GM10248 (cell line): ENCODE results near the gene CDCA4.
A peak's percentile ranks its signal among the peaks of the same experiment; 100 is the strongest.

Source experiments
- CTCF ChIA-PET: fragments of 300-600 bp; sonication (Branson Sonifier 250); formaldehyde crosslinking; extraction: SDS; loops from one replicate; lab custom pipeline; 2021; ENCODE audit warnings: antibody characterized with exemption; lab: Yijun Ruan, JAX
- POLR2A ChIA-PET: fragments of 350-650 bp; sonication (Branson Sonifier 250); formaldehyde crosslinking; extraction: SDS; loops from one replicate; lab custom pipeline; 2020; ENCODE audit warnings: antibody characterized with exemption; lab: Yijun Ruan, JAX
- DNase-seq: peaks from one replicate; pipeline ENCODE4 v3.0.0; 2012; ENCODE audit errors: extremely low spot score
- CTCF ChIP-seq: IDR thresholded peaks from 2 replicates; pipeline ENCODE4 v1.5.1; 2012; ENCODE audit warnings: mild to moderate bottlenecking, low read depth; ENCODE audit errors: extremely low read depth, missing control alignments, control extremely low read depth

Gene CDCA4

GRCh38 chr14:104989951-104990303, 31.0 kb downstream of the CDCA4 start:
- no peak for DNase-seq
- no peak for TF ChIP-seq CTCF
- ChIA-PET POLR2A (no interaction called here), CTCF (interaction anchor here (1.6 kb wide), 1 partner anchor 10 kb away, joined by 4 read pairs; no protein-coding TSS in a partner anchor)

- POLR2A ChIA-PET, result no interaction called here
- CTCF ChIA-PET, result interaction anchor here (1.6 kb wide), 1 partner anchor 10 kb away, joined by 4 read pairs; no protein-coding TSS in a partner anchor
- no peak for TF ChIP-seq CTCF
- no peak for DNase-seq
Observed at GRCh38 chr14:104989236-104989950, 31.5 kb downstream of the CDCA4 start.

GRCh38 chr14:104986487-104987164, 34.3 kb downstream of the CDCA4 start:
- CTCF ChIA-PET, result interaction anchor here (1.0 to 1.5 kb wide), 2 partner anchors 27 to 100 kb away, joined by 3 to 4 read pairs; no protein-coding TSS in a partner anchor
- POLR2A ChIA-PET, result no interaction called here

GRCh38 chr14:104985675-104986486, 35.0 kb downstream of the CDCA4 start, which contains the start of gene CLBA1:
TSS of gene CLBA1 (plus strand) at chr14:104985788. CDS start at chr14:104986432, 644 bp downstream.
- POLR2A ChIA-PET, result no interaction called here
- peak; percentile 100 for DNase-seq
- no peak for TF ChIP-seq CTCF
- CTCF ChIA-PET, result interaction anchor here (5.7 kb wide), 1 partner anchor 60 kb away, joined by 54 read pairs; no protein-coding TSS in a partner anchor

More at GRCh38 chr14:104986487-104987164, 34.3 kb downstream of the CDCA4 start:
- no peak for TF ChIP-seq CTCF
- DNase-seq, result no peak

DNA sequence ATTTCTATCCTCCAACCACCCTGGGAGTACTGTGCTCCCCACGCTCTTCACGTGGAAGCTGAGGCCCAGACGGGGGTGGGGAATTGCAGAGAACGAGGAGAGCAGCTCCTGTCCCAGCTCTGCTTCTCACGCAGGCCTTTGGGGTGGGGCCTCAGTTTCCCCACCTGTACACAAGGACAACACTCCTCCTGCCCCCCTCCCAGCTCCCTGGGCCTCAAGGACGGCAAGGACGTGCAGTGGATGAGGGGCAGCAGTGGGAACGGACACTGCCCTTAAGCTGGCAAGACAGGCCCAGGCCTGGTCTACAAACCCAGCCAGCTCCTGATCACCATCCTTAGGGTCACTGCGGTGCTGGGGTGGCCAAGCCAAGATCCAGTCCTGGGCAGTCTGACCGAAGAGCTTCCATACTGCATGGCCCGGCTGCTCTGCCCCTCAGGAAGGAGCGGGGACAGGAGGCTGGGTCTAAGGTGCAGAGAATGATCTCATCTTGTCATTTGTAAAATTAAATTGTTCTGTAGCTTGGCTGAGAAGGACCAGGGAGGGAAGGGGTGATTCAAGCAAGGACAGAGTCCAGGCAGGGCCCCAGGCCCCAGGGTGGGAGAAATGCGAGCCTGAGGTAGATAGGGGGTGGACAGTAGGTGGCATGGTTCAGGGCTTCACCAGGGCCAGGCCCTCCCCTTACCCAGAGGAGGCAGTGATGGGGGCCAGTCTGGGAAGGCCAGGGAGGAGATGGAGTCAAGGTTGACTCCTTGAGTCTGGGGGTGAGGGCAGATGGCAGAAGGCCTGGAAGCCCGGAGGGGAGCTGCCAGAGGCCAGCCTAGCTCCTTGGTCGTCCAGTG, 36.6 kb downstream of the CDCA4 start:
- DNase-seq, result no peak
- no peak for TF ChIP-seq CTCF
- CTCF ChIA-PET, result interaction anchor here (0.8 to 5.7 kb wide), 8 partner anchors 9 to 103 kb away, joined by 3 to 54 read pairs (median 4); no protein-coding TSS in a partner anchor
- POLR2A ChIA-PET, result no interaction called here
